C4-2B (cell line): ENCODE results near the gene MPI.
A peak's percentile ranks its signal among the peaks of the same experiment; 100 is the strongest.

Source experiments
- H3K27ac ChIP-seq: fragments of 450-650 bp; 2 replicates; pipeline ENCODE4 v1.5.1; 2017
- CTCF ChIP-seq: fragments of 450-650 bp; conservative IDR thresholded peaks from 2 replicates; pipeline ENCODE4 v1.5.1; 2017; ENCODE audit warnings: mild to moderate bottlenecking
- ZFX ChIP-seq: fragments of 450-650 bp; IDR thresholded peaks from 2 replicates; pipeline ENCODE4 v1.6.1; 2017

Gene MPI

GRCh38 chr15:74889883-74890664, at the start of gene MPI:
MPI (plus strand) TSS chr15:74890042; CDS start chr15:74890074, 32 bp downstream.
- H3K27ac ChIP-seq: peak within 1 kb of the TSS; percentile 75
- TF ChIP-seq ZFX (peak; percentile 29; the same call in 1 of the 2 replicates), CTCF (no peak)

GRCh38 chr15:74840851-74841775, 48.7 kb upstream of the MPI start:
- peak overlapping the region; percentile 97 for H3K27ac ChIP-seq
- TF ChIP-seq CTCF (no peak), ZFX (no peak)

GRCh38 chr15:74841891-74842373, 47.9 kb upstream of the MPI start:
- peak overlapping the region; percentile 97 for H3K27ac ChIP-seq

GRCh38 chr15:74842581-74843444, 47.0 kb upstream of the MPI start, which contains the start of gene ULK3:
ULK3 (minus strand) TSS chr15:74843156; CDS start chr15:74843105, 51 bp downstream.
- peak; percentile 75; the same call in 1 of the 2 replicates for TF ChIP-seq ZFX
- TF ChIP-seq CTCF: peak; percentile 96
- H3K27ac ChIP-seq: peak within 1 kb of the TSS; percentile 97

More at GRCh38 chr15:74841891-74842373, 47.9 kb upstream of the MPI start:
- TF ChIP-seq ZFX: no peak
- TF ChIP-seq CTCF: no peak

GRCh38 chr15:74843445-74843828, 46.4 kb upstream of the MPI start:
- TF ChIP-seq ZFX (no peak), CTCF (no peak)
- H3K27ac ChIP-seq: peak overlapping the region; percentile 97

- peak overlapping the region; percentile 97 for H3K27ac ChIP-seq
- TF ChIP-seq CTCF (no peak), ZFX (no peak)
Observed at GRCh38 chr15:74843891-74844299, 45.9 kb upstream of the MPI start.
